ENCODE data around the gene ABCF1. TPM values are rescaled to one million over a fixed set of nuclear protein-coding genes. Genes with fewer than 3 reads are reported as not detected.

The ABCF1 gene
- total and polyA plus RNA-seq, 4 donors = 20.4 to 33.9 (median 26.1) TPM

GRCh38 chr6:30571762-30572082 lies 480 bp downstream of the ABCF1 start:
- H3K27me3 ChIP-seq (ENCODE audit: control insufficient read depth in 4 of 4, insufficient read depth in 4 of 4, low read length in 3 of 4) = no peaks in the 10 kb centered on the region
- H3K4me3 ChIP-seq (ENCODE audit: low read depth in 1 of 3, low read length in 3 of 3) = peak overlapping the region; percentile 68 to 93 (median 85)
- peak overlapping the region; percentile 84 to 90 for H3K9ac ChIP-seq (ENCODE audit: low read depth in 1 of 2, low read length in 2 of 2)
- peaks cover 0 to 2% (median 1%) of the 10 kb centered on the region in 4 donors for H3K36me3 ChIP-seq (ENCODE audit: control insufficient read depth in 4 of 4, insufficient read depth in 3 of 4, low read depth in 1 of 4, low read length in 3 of 4)
- TF ChIP-seq YY1 (IDR thresholded peaks at IDR 0.05) (no peak), EGR1 (IDR thresholded peaks at IDR 0.05; ENCODE audit: low read depth in 2 of 2) (no peak), REST (IDR thresholded peaks at IDR 0.05) (no peak), SP1 (IDR thresholded peaks at IDR 0.05) (no peak), ATF3 (IDR thresholded peaks at IDR 0.05) (no peak), NR2F2 (IDR thresholded peaks at IDR 0.05) (no peak), RXRA (IDR thresholded peaks at IDR 0.05) (no peak), HNF4G (IDR thresholded peaks at IDR 0.05) (no peak), FOXA2 (IDR thresholded peaks at IDR 0.05) (no peak), TAF1 (conservative IDR thresholded peaks at IDR 0.05) (no peak)
- H3K4me1 ChIP-seq (ENCODE audit: control insufficient read depth in 4 of 4, insufficient read depth in 4 of 4, low read length in 3 of 4) = peaks cover 5 to 36% (median 34%) of the 10 kb centered on the region in 4 donors
- no peaks in the 10 kb centered on the region for H3K9me3 ChIP-seq (ENCODE audit: control insufficient read depth in 4 of 4, low read length in 3 of 4)
- no peak for DNase-seq (ENCODE audit: low spot score)
- WGBS = under 1% methylated on average over 8 of the region's 8 CpGs
- H3K27ac ChIP-seq (ENCODE audit: low read depth in 1 of 2, low read length in 2 of 2) = peak overlapping the region; percentile 89 to 98

GRCh38 chr6:30572148-30572547 lies 906 bp downstream of the ABCF1 start:
- Histone ChIP-seq H3K27me3 (ENCODE audit: control insufficient read depth in 4 of 4, insufficient read depth in 4 of 4, low read length in 3 of 4) (no peaks in the 10 kb centered on the region), H3K4me1 (ENCODE audit: control insufficient read depth in 4 of 4, insufficient read depth in 4 of 4, low read length in 3 of 4) (peaks cover 5 to 36% (median 33%) of the 10 kb centered on the region in 4 donors), H3K36me3 (ENCODE audit: control insufficient read depth in 4 of 4, insufficient read depth in 3 of 4, low read depth in 1 of 4, low read length in 3 of 4) (peaks cover 0 to 6% (median 2%) of the 10 kb centered on the region in 4 donors), H3K4me3 (ENCODE audit: low read depth in 1 of 3, low read length in 3 of 3) (peak overlapping the region; percentile 68 to 93 (median 85)), H3K9ac (ENCODE audit: low read depth in 1 of 2, low read length in 2 of 2) (peak overlapping the region; percentile 84 to 90), H3K27ac (ENCODE audit: low read depth in 1 of 2, low read length in 2 of 2) (peak overlapping the region in 1 of 2 donors; percentile 89), H3K9me3 (ENCODE audit: control insufficient read depth in 4 of 4, low read length in 3 of 4) (no peaks in the 10 kb centered on the region)
- TF ChIP-seq FOXA1 (IDR thresholded peaks at IDR 0.05) = no peak
- TF ChIP-seq SP1 (IDR thresholded peaks at IDR 0.05) = no peak
- TF ChIP-seq TAF1 (conservative IDR thresholded peaks at IDR 0.05) = no peak
- no peak for TF ChIP-seq RAD21 (IDR thresholded peaks at IDR 0.05)
- TF ChIP-seq REST (IDR thresholded peaks at IDR 0.05) = no peak
- TF ChIP-seq RXRA (IDR thresholded peaks at IDR 0.05) = no peak
- TF ChIP-seq YY1 (IDR thresholded peaks at IDR 0.05) = no peak
- TF ChIP-seq FOXA2 (IDR thresholded peaks at IDR 0.05) = no peak
- TF ChIP-seq GABPA (IDR thresholded peaks at IDR 0.05 in 1 of 2, conservative IDR thresholded peaks at IDR 0.05 in 1 of 2) = no peak
- TF ChIP-seq CTCF (IDR thresholded peaks at IDR 0.05; ENCODE audit: low read depth, low read length, missing input control) = no peak
- no peak for TF ChIP-seq ATF3 (IDR thresholded peaks at IDR 0.05)
- no peak for TF ChIP-seq HNF4G (IDR thresholded peaks at IDR 0.05)
- TF ChIP-seq JUND (IDR thresholded peaks at IDR 0.05) = no peak
- no peak for TF ChIP-seq HNF4A (conservative IDR thresholded peaks at IDR 0.05)
- DNase-seq (ENCODE audit: low spot score) = no peak

Data from liver (tissue), 9 donors.